Measurements from ENCODE around the gene ZNF282. TPM values are rescaled to one million over a fixed set of nuclear protein-coding genes. Genes with fewer than 3 reads are reported as not detected.

Gene ZNF282
- total RNA-seq, result 21.5 and 25.3 TPM in 2 replicates

DNA sequence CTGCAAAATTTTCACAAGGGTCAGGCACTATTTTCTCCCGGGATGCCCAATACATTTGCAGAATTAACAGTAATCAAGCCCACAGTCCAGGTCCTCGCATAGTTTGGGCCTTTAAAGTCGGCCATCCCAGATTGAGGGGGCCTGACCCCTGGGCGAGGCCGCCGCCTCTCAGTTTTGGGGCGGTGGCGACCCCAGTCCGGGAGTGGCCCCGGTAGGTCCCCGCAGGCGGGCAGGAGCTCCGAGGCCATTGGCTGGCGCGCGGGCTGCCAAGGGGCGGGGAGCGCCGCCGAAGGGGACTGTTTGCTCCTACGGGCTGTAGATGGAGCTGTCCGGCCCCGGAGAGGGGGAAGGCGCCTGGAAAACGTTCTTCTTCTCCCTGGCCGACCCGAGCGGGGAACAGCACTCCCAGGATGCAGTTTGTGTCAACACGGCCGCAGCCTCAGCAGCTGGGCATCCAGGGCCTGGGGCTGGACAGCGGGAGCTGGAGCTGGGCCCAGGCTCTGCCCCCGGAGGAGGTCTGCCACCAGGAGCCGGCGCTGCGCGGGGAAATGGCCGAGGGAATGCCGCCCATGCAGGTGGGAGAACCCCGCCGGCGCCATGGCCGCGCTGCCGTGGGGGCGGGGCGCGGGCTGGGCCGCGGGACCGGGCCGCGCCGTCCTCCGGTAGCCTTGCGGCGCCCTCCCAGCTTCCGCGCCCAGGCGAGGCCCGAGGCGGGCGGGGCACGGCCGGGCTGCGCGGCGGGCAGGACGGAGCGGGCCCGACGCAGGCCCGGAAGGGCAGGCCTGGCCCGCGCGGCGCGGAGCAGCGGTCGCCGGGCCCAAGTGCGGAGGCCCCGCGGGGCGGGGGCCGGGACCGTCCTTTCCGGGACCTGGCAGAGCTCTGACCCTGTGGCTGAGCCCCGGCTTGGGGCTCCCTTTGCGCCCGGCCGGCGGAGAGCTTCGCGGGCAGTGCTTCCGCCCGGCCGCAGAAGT lies at the start of gene ZNF282:
ZNF282 (plus strand) TSS at position 367 of the 971 bp plus-strand sequence; CDS start at position 411, 44 bp downstream.

GRCh38 chr7:149147072-149147751 lies 48.1 kb upstream of the ZNF282 start, which contains the start of gene ZNF398:
ZNF398 (plus strand) TSS chr7:149147453; CDS start chr7:149147743, 290 bp downstream.

DNA sequence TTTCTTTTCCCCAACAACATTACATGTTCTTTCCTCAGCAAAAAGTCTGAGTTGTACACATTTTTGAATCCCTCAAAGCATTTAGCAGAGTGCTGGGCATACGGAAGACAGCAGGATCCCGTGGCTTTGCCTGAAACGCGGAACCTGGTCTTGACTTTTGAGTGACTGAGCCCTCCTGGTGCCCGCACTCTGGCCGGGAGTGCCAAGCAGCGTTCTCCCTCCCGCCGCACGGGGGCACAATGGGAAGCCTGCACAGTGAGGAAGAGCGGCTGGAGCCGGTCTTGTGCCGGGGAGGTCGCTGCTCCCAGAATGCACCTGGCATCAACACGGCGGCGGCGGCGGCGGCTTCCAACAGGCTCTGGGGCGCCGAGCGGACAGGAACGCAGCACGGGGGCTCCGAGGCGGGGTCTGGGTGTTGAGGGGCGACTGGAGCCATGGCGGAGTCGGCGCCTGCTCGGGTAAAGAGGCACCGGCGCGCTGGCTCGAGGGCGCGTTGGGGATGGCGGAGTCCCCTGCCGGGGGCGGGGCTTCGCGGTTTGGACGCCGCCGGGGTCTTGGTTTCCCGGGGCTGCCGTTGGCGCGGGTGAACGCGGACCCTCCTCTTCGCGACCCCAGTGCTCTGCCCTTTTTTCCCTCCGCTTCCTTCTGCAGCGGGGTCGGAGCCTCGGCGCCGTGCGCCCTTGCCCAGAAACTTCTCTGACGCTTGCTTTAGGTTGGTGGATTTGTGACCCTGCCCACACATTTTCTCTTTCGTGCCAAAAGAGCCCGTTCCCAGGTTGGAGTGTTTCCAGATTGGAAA lies 44.2 kb downstream of the ZNF282 start, which contains the start of gene ZNF212:
ZNF212 (plus strand) TSS at position 307 of the 799 bp plus-strand sequence; CDS start at position 435, 128 bp downstream.

GRCh38 chr7:149261829-149262617 lies 66.7 kb downstream of the ZNF282 start, which contains the start of gene ZNF783:
ZNF783 (plus strand) TSS chr7:149262196; CDS start chr7:149262334, 138 bp downstream.

Other genes starting within 250 kb of the ZNF282 start
- gene PDIA4, start 167.0 kb upstream of the ZNF282 start, total RNA-seq, result 315 and 354 TPM in 2 replicates
- gene ZNF786, start 104.8 kb upstream of the ZNF282 start, total RNA-seq, result 4.2 and 7.1 TPM in 2 replicates
- gene ZNF425, start 69.2 kb upstream of the ZNF282 start, total RNA-seq, result 4.1 and 7.4 TPM in 2 replicates
- gene ZNF398, start 48.1 kb upstream of the ZNF282 start, total RNA-seq, result 8.3 and 9.3 TPM in 2 replicates
- gene ZNF212, start 44.1 kb downstream of the ZNF282 start, total RNA-seq, result 5.1 and 6.5 TPM in 2 replicates
- 9.3 and 19.0 TPM in 2 replicates for gene ZNF783, start 66.7 kb downstream of the ZNF282 start, total RNA-seq